NCI-H128 (cell line): Measurements from ENCODE around the gene TADA2A.

ENCODE experiments used
- DNase-seq: peaks from one replicate; lab custom pipeline; 2025; ENCODE audit not compliant: unreplicated experiment; lab: John Stamatoyannopoulos, UW

Gene TADA2A

GRCh38 chr17:37406635-37407461 is at the start of gene TADA2A, which contains the start of gene ACACA:
TADA2A (plus strand) TSS chr17:37406886; CDS start chr17:37411366, 4,480 bp downstream.
ACACA (minus strand) TSS chr17:37406836; CDS start chr17:37406299, 537 bp downstream.
- DNase-seq, result peak; percentile 30

- DNase-seq, result peak; percentile 34
Observed at GRCh38 chr17:37358098-37358829, 48.4 kb upstream of the TADA2A start.

GRCh38 chr17:37358830-37359681 is 47.6 kb upstream of the TADA2A start:
- DNase-seq, result peak; percentile 34

- no peak for DNase-seq
Observed at GRCh38 chr17:37359682-37360188, 47.0 kb upstream of the TADA2A start.

GRCh38 chr17:37360632-37361031 is 46.1 kb upstream of the TADA2A start:
- DNase-seq, result no peak

- no peak for DNase-seq
Observed at GRCh38 chr17:37361543-37361942, 45.1 kb upstream of the TADA2A start.

GRCh38 chr17:37365589-37365988 is 41.1 kb upstream of the TADA2A start:
- DNase-seq, result no peak

GRCh38 chr17:37368577-37368976 is 38.1 kb upstream of the TADA2A start:
- no peak for DNase-seq

- DNase-seq, result peak; percentile 64
Observed at GRCh38 chr17:37373530-37374159, 33.0 kb upstream of the TADA2A start.

GRCh38 chr17:37375706-37376105 is 31.0 kb upstream of the TADA2A start, which contains the start of gene C17orf78:
C17orf78 (plus strand) TSS chr17:37375985; CDS start chr17:37376093, 108 bp downstream.
- DNase-seq, result no peak

GRCh38 chr17:37382056-37382455 is 24.6 kb upstream of the TADA2A start:
- no peak for DNase-seq

- DNase-seq, result no peak
Observed at GRCh38 chr17:37384560-37385149, 22.0 kb upstream of the TADA2A start.

- no peak for DNase-seq
Observed at GRCh38 chr17:37385474-37385990, 21.2 kb upstream of the TADA2A start.

GRCh38 chr17:37386462-37386861 is 20.2 kb upstream of the TADA2A start:
- DNase-seq, result no peak

GRCh38 chr17:37388266-37388665 is 18.4 kb upstream of the TADA2A start:
- DNase-seq, result no peak

GRCh38 chr17:37389160-37389559 is 17.5 kb upstream of the TADA2A start:
- DNase-seq, result no peak

GRCh38 chr17:37391146-37391545 is 15.5 kb upstream of the TADA2A start:
- DNase-seq, result no peak

- DNase-seq, result no peak
Observed at GRCh38 chr17:37392024-37392590, 14.6 kb upstream of the TADA2A start.

- no peak for DNase-seq
Observed at GRCh38 chr17:37393352-37393751, 13.3 kb upstream of the TADA2A start.
